Stomach (tissue), 4 donors: Measurements from ENCODE around the gene ERC2.

Source experiments
- CTCF ChIP-seq, 7 experiments: fragments of 450-650 bp in 4 of 7; fragments of 200-600 bp in 3 of 7; sonication (generic) in 3 of 7; IDR thresholded peaks; one replicate each; pipeline ENCODE4 v1.5.1; 2016 to 2019; ENCODE audit warnings: antibody characterized with exemption in 7 of 7, control low read depth in 2 of 7, mild to moderate bottlenecking in 1 of 7
- EP300 ChIP-seq: sonication (generic); formaldehyde crosslinking; IDR thresholded peaks from one replicate; pipeline ENCODE4 v1.6.1; 2017; ENCODE audit warnings: antibody characterized with exemption
- POLR2A ChIP-seq, 4 donors: fragments of 450-650 bp; IDR thresholded peaks; one replicate each; pipeline ENCODE4 v1.6.1; 2016; ENCODE audit warnings: antibody characterized with exemption in 4 of 4, control low read depth in 2 of 4, mild to moderate bottlenecking in 1 of 4, moderate library complexity in 1 of 4

- no peak for TF ChIP-seq CTCF (IDR thresholded peaks at IDR 0.05)
- no peak for TF ChIP-seq POLR2A (IDR thresholded peaks at IDR 0.05)
- no peak for TF ChIP-seq EP300
Observed at GRCh38 chr3:55876560-55876959, 591.7 kb downstream of the ERC2 start.
